ENCODE data around the gene MYOF.

The MYOF gene

DNA sequence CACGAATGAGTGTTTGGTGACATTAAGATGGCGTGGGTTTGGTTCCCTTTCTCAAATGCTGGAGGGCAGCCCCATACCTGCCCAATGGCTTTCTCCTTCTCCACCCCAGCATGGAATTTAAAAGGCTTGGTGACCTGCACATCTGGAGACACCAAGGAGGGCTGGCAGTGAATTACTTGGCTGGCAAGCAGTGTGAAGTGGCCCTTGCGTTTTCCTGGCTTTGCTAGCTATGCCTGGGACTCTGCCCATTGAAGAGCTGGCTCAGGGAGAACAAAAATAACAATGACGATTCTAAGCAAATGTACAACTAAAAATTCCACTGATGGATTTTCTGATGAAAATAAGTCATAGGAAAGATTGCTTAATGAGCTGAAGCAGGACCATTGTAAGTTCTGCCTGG, 204.8 kb downstream of the MYOF start:
- Mint-ChIP-seq H3K4me1 (no peaks in the 10 kb centered on the region), H3K27ac (no peak overlapping the region), H3K9me3 (no peaks in the 10 kb centered on the region), H3K4me3 (no peak overlapping the region), H3K36me3 (no peaks in the 10 kb centered on the region)
- DNase-seq (ENCODE audit: low spot score in 2 of 2) (no peak), ATAC-seq (no peak)

DNA sequence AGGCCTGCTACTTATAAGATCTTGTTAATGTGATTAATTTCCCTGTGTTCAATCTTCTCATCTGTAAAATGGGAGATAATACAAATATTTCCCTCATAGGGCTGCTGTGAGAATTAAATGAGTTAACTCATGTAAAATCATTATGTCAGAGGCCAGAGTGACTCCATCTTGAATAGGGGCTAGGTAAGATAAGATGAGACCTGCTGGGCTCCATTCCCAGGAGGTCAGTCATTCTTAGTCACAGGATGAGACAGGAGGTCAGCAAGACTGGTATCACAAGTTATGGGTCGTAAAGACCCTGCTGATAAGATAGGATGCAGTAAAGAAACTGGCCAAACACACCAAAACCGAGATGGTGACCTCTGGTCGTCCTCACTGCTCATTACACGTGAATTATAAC, 207.7 kb downstream of the MYOF start:
- no peaks in the 10 kb centered on the region for H3K36me3 Mint-ChIP-seq
- no peak overlapping the region for H3K4me3 Mint-ChIP-seq
- DNase-seq (ENCODE audit: low spot score in 2 of 2) = no peak
- no peaks in the 10 kb centered on the region for H3K4me1 Mint-ChIP-seq
- H3K27ac Mint-ChIP-seq = no peak overlapping the region
- peaks cover 2% of the 10 kb centered on the region for H3K9me3 Mint-ChIP-seq
- no peak for ATAC-seq

DNA sequence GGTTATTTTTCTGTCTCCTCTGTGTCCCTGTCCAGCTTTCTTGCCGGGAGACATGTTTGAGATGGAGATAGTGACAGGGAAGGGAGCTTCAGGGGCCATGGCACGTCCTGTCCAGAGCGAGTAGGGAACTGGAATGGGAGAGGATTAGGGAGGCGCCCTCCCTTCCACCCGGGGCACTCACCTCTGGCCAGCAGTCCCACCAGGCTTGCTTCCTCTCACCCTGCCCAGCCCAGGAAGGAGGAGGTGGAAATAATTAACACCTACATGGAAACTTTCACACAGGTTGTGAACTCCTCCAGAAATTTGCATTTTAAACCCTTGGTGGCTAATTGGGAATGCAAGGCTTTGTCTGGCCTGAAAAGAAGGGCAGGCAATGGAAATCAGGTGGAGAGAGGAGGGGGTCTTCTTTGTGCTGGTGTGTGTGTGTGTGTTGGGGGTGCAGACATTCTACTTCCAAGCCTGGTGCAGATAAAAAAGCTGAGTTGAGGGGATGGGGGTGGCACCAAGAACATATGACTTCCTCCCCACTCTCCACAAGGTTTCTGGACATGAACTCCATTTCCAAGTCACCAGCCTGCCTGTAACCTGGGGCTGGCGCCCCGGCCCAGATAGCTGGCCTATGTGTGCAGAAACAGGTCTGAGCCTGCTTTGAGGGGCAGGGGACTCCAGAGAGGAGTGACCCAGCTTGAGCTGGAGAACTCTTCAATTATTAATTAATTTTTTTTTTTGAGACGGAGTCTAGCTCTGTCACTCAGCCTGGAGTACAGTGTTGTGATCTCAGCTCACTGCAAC, 209.1 kb downstream of the MYOF start:
- Mint-ChIP-seq H3K27ac (no peak overlapping the region), H3K4me3 (no peak overlapping the region), H3K9me3 (peaks cover 4% of the 10 kb centered on the region), H3K36me3 (no peaks in the 10 kb centered on the region), H3K4me1 (peaks cover 6% of the 10 kb centered on the region)
- ATAC-seq (no peak), DNase-seq (ENCODE audit: low spot score in 2 of 2) (no peak)

DNA sequence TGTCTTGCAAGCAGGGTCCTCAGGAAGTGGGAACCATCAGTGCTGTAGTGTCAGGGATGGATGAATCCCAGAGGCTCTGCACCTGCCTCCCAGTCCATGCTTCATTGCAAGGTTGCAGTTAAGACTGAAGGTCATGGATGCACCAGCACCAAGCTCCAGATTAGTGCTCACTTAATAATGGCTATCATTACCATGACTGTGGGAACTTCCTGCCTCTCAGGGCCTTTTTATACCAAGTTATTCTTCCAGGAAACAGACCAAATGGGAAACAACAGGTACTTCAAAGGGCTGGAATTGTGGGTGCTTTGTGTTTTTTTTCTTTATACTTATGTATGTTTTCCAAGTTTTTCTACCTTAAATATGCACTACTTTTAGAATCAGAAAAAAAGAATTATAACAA, 210.8 kb downstream of the MYOF start:
- H3K4me1 Mint-ChIP-seq = peaks cover 8% of the 10 kb centered on the region

DNA sequence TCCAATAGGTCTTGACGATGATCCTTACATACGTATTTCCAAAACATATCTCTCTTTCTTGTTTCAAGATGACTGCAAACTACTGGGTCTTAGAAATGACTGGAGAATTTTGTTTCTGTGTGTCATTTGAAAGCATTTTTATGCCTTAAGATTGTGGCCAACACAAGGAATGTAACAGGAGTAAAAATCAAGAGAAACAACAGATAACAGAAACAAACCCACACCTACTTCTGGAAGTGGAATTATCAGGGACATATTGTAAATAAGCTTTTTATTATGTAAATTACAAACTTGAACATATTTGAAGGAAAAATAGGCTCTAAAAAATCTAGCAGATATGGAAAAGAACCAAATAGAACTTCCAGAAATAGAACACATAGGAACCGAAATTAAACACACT, 212.9 kb downstream of the MYOF start:
- peaks cover 4% of the 10 kb centered on the region for H3K9me3 Mint-ChIP-seq
- no peaks in the 10 kb centered on the region for H3K36me3 Mint-ChIP-seq
- DNase-seq (ENCODE audit: low spot score in 2 of 2) (no peak), ATAC-seq (no peak)
- no peak overlapping the region for H3K27ac Mint-ChIP-seq
- no peak overlapping the region for H3K4me3 Mint-ChIP-seq
- peaks cover 8% of the 10 kb centered on the region for H3K4me1 Mint-ChIP-seq

More for the DNA sequence above, 210.8 kb downstream of the MYOF start:
- H3K27ac Mint-ChIP-seq = no peak overlapping the region
- ATAC-seq (no peak), DNase-seq (ENCODE audit: low spot score in 2 of 2) (no peak)
- H3K9me3 Mint-ChIP-seq = peaks cover 4% of the 10 kb centered on the region
- no peak overlapping the region for H3K4me3 Mint-ChIP-seq
- no peaks in the 10 kb centered on the region for H3K36me3 Mint-ChIP-seq

DNA sequence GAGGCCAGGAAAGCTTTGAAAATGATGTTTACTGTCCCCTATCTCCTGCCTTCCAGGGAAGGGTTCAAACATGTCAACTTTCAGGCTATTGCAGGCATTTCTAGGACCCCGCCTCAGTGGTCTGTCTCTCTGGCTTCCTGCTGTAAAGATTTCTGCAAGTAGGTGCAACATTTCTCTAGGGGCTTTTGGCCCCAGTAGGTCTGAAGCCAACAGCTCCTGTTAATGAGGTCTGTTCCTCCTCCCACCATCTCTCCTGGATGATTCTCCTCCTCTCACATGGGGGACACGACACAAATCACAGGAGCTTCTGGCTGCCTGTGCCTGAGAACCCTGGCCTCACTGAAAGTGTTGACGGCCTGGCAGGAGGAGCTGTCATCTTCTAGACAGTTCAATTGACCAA, 214.1 kb downstream of the MYOF start:
- Mint-ChIP-seq H3K4me1 (peaks cover 8% of the 10 kb centered on the region), H3K9me3 (peaks cover 4% of the 10 kb centered on the region), H3K4me3 (no peak overlapping the region), H3K36me3 (no peaks in the 10 kb centered on the region), H3K27ac (no peak overlapping the region)
- ATAC-seq (no peak), DNase-seq (ENCODE audit: low spot score in 2 of 2) (no peak)

DNA sequence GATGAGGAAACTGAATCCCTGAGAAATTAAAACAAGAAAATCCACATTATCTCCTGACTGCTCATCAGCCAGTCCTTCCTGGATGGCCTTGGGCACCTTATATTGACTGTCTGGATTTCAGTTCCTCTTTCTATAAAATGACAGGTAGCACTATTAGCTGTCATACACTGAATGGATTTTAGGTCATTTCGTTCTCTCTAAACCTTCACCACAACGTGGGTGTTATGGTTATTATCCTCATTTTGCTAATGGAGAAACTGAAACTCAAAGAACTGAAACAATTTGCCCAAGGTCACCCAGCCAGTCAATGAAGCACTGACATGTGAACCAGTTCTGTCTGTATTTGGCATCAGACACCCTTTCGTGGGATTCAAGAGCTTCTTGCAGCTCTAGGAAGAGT, 214.6 kb downstream of the MYOF start:
- Mint-ChIP-seq H3K36me3 (no peaks in the 10 kb centered on the region), H3K27ac (no peak overlapping the region)

DNA sequence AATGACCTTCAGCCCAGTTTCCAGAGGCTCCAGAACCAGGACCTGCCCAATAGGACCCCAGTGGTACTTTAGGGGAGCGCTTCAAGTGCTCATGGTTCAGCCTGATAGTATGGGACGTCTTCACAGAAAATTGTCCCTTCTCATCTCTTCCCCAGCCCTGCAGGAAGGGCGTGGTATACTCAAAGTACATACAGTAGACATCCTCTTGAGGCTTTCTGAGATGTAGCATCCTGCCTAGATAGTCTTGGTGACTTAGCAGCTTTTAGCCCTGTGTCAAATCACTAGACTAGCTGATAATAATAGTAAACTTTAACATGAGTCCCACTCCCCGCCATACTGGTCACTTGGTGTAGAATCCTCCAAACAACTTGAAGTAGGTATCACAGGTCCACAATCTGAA, 215.3 kb downstream of the MYOF start:
- no peak for ATAC-seq

More for the DNA sequence above, 214.6 kb downstream of the MYOF start:
- Mint-ChIP-seq H3K4me3 (no peak overlapping the region), H3K9me3 (peaks cover 4% of the 10 kb centered on the region), H3K4me1 (peaks cover 8% of the 10 kb centered on the region)
- DNase-seq (ENCODE audit: low spot score in 2 of 2) = no peak
- ATAC-seq = peak; percentile 82

DNA sequence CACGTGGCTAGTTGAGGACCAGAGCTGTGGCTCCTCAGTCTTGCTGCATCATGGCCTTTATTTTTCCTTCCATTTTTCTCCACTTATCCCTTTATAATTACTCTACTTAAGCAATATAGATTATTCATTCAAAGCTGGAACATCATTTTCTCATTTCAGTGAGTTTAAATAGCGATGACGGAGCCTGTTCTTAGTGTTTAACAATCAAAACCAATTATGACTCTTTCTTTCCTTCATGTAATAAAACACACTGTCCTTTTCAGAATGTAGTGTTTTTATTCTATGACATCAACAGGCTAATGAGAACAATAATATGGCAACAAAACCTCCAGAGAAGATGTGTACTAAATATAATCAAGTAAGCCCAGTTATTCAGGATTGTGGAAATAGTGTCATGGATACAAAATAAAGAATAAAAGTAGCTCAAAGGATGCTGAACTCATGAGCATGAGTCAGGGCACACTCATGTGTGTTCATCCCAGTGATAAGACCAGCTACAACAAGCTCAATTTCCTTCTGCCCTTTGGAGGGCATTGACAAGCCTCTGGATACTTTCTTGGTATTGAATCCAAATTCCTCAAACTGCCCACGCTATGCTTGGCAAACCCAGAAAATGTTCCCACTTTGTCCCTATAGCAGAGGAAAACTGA, 220.0 kb downstream of the MYOF start:
- Mint-ChIP-seq H3K36me3 (no peaks in the 10 kb centered on the region), H3K27ac (no peak overlapping the region), H3K4me1 (no peaks in the 10 kb centered on the region), H3K4me3 (no peak overlapping the region), H3K9me3 (no peaks in the 10 kb centered on the region)
- DNase-seq (ENCODE audit: low spot score in 2 of 2) (no peak), ATAC-seq (no peak)

More for the DNA sequence above, 215.3 kb downstream of the MYOF start:
- H3K9me3 Mint-ChIP-seq = peaks cover 4% of the 10 kb centered on the region
- H3K36me3 Mint-ChIP-seq = no peaks in the 10 kb centered on the region
- DNase-seq (ENCODE audit: low spot score in 2 of 2) = no peak
- H3K4me3 Mint-ChIP-seq = no peak overlapping the region
- peaks cover 8% of the 10 kb centered on the region for H3K4me1 Mint-ChIP-seq
- no peak overlapping the region for H3K27ac Mint-ChIP-seq

DNA sequence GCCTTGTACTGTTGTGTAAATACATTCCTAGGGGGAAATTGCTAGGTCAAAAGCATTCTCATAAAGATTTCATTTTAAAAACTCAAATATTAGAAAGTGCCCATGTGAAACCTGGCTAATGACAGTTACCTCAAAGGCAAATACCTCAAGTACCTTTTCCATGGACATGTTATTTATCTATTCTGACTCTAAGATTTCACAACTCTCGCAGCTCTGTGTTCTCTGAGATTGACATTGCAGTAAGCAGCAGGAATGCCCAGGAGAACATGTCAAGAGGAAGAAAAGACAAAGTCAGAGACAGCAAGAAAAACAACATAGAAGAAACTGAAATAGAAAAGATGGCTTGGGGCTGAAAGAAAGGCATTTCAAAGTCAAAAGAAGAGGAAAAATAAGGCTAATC, 221.0 kb downstream of the MYOF start:
- no peaks in the 10 kb centered on the region for H3K4me1 Mint-ChIP-seq
- no peak overlapping the region for H3K4me3 Mint-ChIP-seq
- no peaks in the 10 kb centered on the region for H3K9me3 Mint-ChIP-seq
- H3K36me3 Mint-ChIP-seq = no peaks in the 10 kb centered on the region
- H3K27ac Mint-ChIP-seq = no peak overlapping the region
- DNase-seq (ENCODE audit: low spot score in 2 of 2) (no peak), ATAC-seq (no peak)

DNA sequence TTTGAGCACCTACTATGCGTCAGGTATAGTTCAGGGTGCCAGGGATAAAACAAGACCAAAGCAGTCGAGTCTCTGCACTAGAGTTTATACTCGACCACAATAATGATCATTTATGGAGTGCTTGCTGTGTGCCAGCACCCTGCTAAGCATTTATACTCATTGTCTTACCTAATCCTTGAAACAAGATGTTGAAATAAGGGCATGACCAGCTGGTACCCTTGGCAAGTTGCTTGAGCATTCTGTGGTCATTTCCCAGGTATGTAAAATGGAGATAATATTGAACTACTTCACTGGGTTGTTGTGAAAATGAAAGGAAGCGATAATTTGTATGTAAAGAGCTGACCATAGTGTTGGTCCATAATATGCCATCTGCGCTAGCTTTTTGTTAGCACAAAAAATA, 223.0 kb downstream of the MYOF start:
- Mint-ChIP-seq H3K4me3 (no peak overlapping the region), H3K4me1 (no peaks in the 10 kb centered on the region), H3K27ac (no peak overlapping the region), H3K36me3 (no peaks in the 10 kb centered on the region), H3K9me3 (no peaks in the 10 kb centered on the region)
- ATAC-seq = no peak
- DNase-seq (ENCODE audit: low spot score in 2 of 2) = no peak
